Karpas-422 (cell line): ENCODE measurements around the gene FTCDNL1. TPM values are rescaled to one million over a fixed set of nuclear protein-coding genes. Genes with fewer than 3 reads are reported as not detected.

Source experiments
- DNase-seq: peaks from one replicate; pipeline ENCODE4 v3.0.0-alpha.2; 2015
- H2AFZ ChIP-seq: fragments of 200-600 bp; sonication (generic); 2 replicates; pipeline ENCODE4 v1.6.1; 2014; ENCODE audit warnings: antibody characterized with exemption, low read length, mixed read lengths
- H3K27ac ChIP-seq: fragments of 200-600 bp; sonication (generic); 2 replicates; pipeline ENCODE4 v1.5.1; 2014; ENCODE audit warnings: mild to moderate bottlenecking, low read length, moderate library complexity
- H3K27me3 ChIP-seq: fragments of 200-600 bp; sonication (generic); 2 replicates; pipeline ENCODE4 v1.6.1; 2014; ENCODE audit warnings: low read length, mixed read lengths
- H3K36me3 ChIP-seq: fragments of 200-600 bp; sonication (generic); 2 replicates; pipeline ENCODE4 v1.6.1; 2014; ENCODE audit warnings: low read length, mixed read lengths; ENCODE audit not compliant: insufficient read depth
- H3K4me1 ChIP-seq: fragments of 200-600 bp; sonication (generic); 2 replicates; pipeline ENCODE4 v1.6.1; 2014; ENCODE audit warnings: mild to moderate bottlenecking, low read length, mixed read lengths
- H3K4me2 ChIP-seq: fragments of 200-600 bp; sonication (generic); 2 replicates; pipeline ENCODE4 v1.6.1; 2014; ENCODE audit warnings: low read length, low read depth, mild to moderate bottlenecking; ENCODE audit not compliant: poor library complexity, severe bottlenecking
- H3K4me3 ChIP-seq: fragments of 200-600 bp; sonication (generic); 2 replicates; pipeline ENCODE4 v1.5.1; 2014; ENCODE audit warnings: mild to moderate bottlenecking, antibody characterized with exemption, low read length, mixed read lengths
- H3K79me2 ChIP-seq: fragments of 200-600 bp; sonication (generic); 2 replicates; pipeline ENCODE4 v1.6.1; 2014; ENCODE audit warnings: mild to moderate bottlenecking, low read length, mixed read lengths
- H3K9ac ChIP-seq: fragments of 200-600 bp; sonication (generic); 2 replicates; pipeline ENCODE4 v1.6.0; 2014; ENCODE audit warnings: low read length
- H3K9me2 ChIP-seq: fragments of 200-600 bp; sonication (generic), shearing (Covaris generic); replicated peaks from 2 replicates; pipeline ENCODE4 v1.6.0; 2014; ENCODE audit warnings: mild to moderate bottlenecking, low read length, moderate library complexity; ENCODE audit not compliant: insufficient read depth
- H3K9me3 ChIP-seq: fragments of 300-700, 200-600 bp; sonication (generic); 2 replicates; pipeline ENCODE4 v1.6.1; 2014; ENCODE audit warnings: low read length, mixed read lengths
- H4K20me1 ChIP-seq: fragments of 200-600 bp; sonication (generic); 2 replicates; pipeline ENCODE4 v1.6.1; 2014; ENCODE audit warnings: mild to moderate bottlenecking, antibody characterized with exemption, low read length, low read depth; ENCODE audit not compliant: insufficient read depth
- total RNA-seq: library from RNA; depleted of rRNA; stranded (reverse); fragments of >200 nt; shearing (Covaris generic); gene quantifications from 2 replicates; pipeline ENCODE4 v1.2.3, GENCODE V29; 2014; ENCODE audit warnings: low replicate concordance

The FTCDNL1 gene
- total RNA-seq, 1 experiment from 2014 or later: 1.9 TPM

DNA sequence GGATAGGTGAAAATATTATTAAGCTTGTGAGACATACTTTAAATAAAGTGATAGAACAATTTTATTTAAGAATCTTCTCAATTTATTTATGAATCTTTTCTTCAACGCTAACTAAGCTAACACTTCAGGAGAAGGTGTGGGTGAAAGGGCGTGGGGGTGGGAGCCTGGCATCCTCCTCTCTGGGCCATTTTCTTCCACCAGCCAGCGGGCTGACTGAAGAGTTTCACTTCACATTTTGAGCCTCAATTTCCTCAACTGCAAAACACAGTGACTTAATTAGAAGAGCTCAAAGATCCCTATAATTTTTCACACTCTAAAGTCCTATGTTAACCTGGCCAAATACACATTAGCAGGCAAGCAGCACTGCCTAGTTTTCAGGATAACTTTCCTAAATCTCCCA, 94.8 kb downstream of the FTCDNL1 start:
- no peak overlapping the region for H3K27ac ChIP-seq
- no peak overlapping the region for H3K9ac ChIP-seq
- no peaks in the 10 kb centered on the region for H4K20me1 ChIP-seq
- no peak for DNase-seq
- no peak overlapping the region for H3K4me3 ChIP-seq
- H3K4me2 ChIP-seq: no peak overlapping the region
- no peaks in the 10 kb centered on the region for H3K4me1 ChIP-seq
- H3K79me2 ChIP-seq: no peaks in the 10 kb centered on the region
- no peaks in the 10 kb centered on the region for H3K9me3 ChIP-seq
- H3K9me2 ChIP-seq: no peaks in the 10 kb centered on the region
- H3K36me3 ChIP-seq: no peaks in the 10 kb centered on the region
- H2AFZ ChIP-seq: no peak overlapping the region
- H3K27me3 ChIP-seq: no peaks in the 10 kb centered on the region

DNA sequence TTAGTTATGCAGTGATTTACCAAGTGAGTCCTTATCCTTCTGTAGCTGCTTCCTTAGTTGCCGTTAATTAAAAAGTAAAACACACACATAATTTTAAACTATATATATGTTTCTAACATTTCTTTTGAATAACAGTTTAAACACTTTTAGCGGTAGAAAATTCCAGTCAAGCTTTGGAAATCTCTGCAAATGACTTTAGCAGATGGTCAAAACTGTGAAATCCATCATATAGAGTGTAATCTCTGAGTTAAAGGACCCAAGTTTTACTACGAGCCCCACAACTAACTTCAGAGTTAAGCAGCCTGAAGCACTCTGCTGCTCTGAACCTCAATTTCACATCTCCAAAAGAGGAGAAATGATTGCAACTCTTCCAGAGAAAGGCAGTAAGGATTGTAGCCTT, 96.2 kb downstream of the FTCDNL1 start:
- H3K9ac ChIP-seq: no peak overlapping the region
- H4K20me1 ChIP-seq: no peaks in the 10 kb centered on the region
- no peak overlapping the region for H3K27ac ChIP-seq
- no peaks in the 10 kb centered on the region for H3K27me3 ChIP-seq
- H2AFZ ChIP-seq: no peak overlapping the region
- no peak for DNase-seq
- no peak overlapping the region for H3K4me3 ChIP-seq
- no peaks in the 10 kb centered on the region for H3K4me1 ChIP-seq
- H3K4me2 ChIP-seq: no peak overlapping the region
- no peaks in the 10 kb centered on the region for H3K36me3 ChIP-seq
- H3K9me2 ChIP-seq: no peaks in the 10 kb centered on the region
- H3K79me2 ChIP-seq: no peaks in the 10 kb centered on the region
- H3K9me3 ChIP-seq: no peaks in the 10 kb centered on the region

DNA sequence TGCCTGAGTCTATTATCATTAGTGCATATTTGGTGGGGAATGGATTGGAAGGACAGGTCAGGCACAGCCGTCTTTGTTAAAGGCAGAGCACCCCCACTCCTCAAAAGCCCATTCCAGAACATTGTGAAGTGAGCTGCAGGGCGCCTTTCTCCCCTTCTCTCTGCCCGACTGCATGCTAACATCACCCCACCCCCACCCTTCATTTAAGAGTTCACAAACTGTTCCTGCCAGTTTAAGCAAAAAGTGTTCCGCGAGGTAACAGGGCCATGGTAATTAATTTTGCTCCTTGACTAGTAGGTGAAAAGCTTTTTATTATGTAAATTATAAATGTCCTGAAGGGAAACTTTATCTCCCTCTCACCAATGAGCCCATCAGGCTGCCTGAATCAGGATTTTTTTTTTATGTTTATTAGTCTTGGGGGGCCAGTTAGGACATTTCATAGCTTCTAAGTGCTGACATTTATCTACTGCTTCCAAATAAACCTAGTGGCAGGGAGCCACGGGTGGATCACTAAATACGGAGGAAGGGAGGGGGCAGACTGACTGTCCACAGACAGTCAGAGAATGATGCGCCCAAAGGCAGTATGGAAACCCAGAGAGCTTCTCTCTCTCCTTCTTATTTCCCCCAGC, 99.4 kb downstream of the FTCDNL1 start:
- Histone ChIP-seq H3K9me2 (no peaks in the 10 kb centered on the region), H3K9ac (no peak overlapping the region), H3K79me2 (no peaks in the 10 kb centered on the region), H3K4me2 (no peak overlapping the region), H3K4me3 (no peak overlapping the region), H4K20me1 (no peaks in the 10 kb centered on the region), H2AFZ (no peak overlapping the region), H3K9me3 (no peaks in the 10 kb centered on the region), H3K4me1 (peaks cover 6% of the 10 kb centered on the region), H3K27me3 (no peaks in the 10 kb centered on the region), H3K27ac (no peak overlapping the region), H3K36me3 (no peaks in the 10 kb centered on the region)
- DNase-seq: no peak

DNA sequence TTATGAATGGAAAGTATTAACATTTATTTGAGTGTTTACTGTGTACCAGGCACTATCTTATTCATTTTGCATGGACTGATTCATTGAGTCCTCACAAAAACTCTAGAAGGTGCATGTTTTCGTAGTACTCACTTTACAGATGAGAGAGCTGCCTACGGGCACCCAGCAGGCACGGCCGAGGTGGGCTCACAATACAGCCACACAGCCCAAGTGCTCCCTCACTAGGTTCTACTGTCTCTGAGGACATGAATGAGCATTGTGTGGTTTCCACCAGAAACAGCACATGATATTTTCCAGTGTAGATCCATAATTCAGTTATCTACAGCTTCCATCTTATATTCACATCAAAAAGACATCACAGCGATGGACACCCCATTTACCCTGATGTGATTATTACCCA, 101.4 kb downstream of the FTCDNL1 start:
- no peaks in the 10 kb centered on the region for H4K20me1 ChIP-seq
- no peaks in the 10 kb centered on the region for H3K36me3 ChIP-seq
- H3K9me3 ChIP-seq: no peaks in the 10 kb centered on the region
- no peak overlapping the region for H2AFZ ChIP-seq
- H3K9me2 ChIP-seq: no peaks in the 10 kb centered on the region
- no peak overlapping the region for H3K4me2 ChIP-seq
- peaks cover 6% of the 10 kb centered on the region for H3K4me1 ChIP-seq
- H3K9ac ChIP-seq: no peak overlapping the region
- no peak for DNase-seq
- H3K27me3 ChIP-seq: no peaks in the 10 kb centered on the region
- no peaks in the 10 kb centered on the region for H3K79me2 ChIP-seq
- no peak overlapping the region for H3K27ac ChIP-seq
- no peak overlapping the region for H3K4me3 ChIP-seq

DNA sequence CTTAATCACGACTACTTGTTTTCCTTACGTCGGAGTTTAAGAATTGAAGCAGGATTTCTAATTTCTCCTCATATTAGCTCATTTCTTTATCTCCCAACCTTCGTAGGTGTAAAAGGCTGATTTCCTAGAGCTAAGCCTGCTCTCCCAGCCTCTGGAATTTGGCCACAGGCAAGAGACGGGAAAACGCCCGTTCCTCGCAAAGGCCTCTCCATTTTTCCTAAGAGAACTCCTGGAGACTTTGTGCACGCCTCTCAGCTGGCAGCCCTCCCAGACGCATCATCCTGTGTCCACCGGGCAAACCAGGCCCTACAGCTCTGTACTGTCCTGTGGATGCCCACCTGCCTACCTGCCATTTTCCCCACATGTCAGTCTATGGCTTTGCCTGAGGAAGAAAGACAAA, 106.3 kb downstream of the FTCDNL1 start:
- Histone ChIP-seq H3K36me3 (no peaks in the 10 kb centered on the region), H3K79me2 (no peaks in the 10 kb centered on the region), H3K9me2 (no peaks in the 10 kb centered on the region), H2AFZ (no peak overlapping the region), H3K9ac (no peak overlapping the region), H3K27me3 (no peaks in the 10 kb centered on the region), H3K4me3 (no peak overlapping the region), H3K4me1 (peaks cover 6% of the 10 kb centered on the region), H3K4me2 (no peak overlapping the region), H3K27ac (no peak overlapping the region), H4K20me1 (no peaks in the 10 kb centered on the region), H3K9me3 (no peaks in the 10 kb centered on the region)
- no peak for DNase-seq

DNA sequence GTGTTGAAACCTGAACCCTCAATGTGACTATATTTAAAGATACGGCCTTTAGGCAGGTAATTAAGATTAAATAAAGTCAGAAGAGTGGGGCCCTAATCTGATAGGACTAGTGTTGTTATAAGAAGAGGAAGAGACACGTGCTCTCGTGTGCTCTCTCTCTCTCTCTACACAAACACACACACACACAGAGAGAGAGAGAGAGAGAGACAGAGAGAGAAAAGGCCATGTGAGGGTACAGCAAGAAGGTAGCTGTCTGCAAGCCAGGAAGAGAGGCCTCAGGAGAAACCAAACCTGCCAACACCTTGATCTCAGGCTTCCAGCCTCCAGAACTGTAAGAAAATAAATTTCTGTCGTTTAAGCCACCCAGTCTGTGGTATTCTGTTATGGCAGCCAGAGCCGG, 106.7 kb downstream of the FTCDNL1 start:
- Histone ChIP-seq H3K9me3 (no peaks in the 10 kb centered on the region), H3K4me2 (no peak overlapping the region), H4K20me1 (no peaks in the 10 kb centered on the region), H2AFZ (no peak overlapping the region), H3K4me1 (peaks cover 6% of the 10 kb centered on the region), H3K4me3 (no peak overlapping the region), H3K36me3 (no peaks in the 10 kb centered on the region), H3K9me2 (no peaks in the 10 kb centered on the region), H3K27me3 (no peaks in the 10 kb centered on the region), H3K9ac (no peak overlapping the region), H3K27ac (no peak overlapping the region), H3K79me2 (no peaks in the 10 kb centered on the region)
- no peak for DNase-seq

DNA sequence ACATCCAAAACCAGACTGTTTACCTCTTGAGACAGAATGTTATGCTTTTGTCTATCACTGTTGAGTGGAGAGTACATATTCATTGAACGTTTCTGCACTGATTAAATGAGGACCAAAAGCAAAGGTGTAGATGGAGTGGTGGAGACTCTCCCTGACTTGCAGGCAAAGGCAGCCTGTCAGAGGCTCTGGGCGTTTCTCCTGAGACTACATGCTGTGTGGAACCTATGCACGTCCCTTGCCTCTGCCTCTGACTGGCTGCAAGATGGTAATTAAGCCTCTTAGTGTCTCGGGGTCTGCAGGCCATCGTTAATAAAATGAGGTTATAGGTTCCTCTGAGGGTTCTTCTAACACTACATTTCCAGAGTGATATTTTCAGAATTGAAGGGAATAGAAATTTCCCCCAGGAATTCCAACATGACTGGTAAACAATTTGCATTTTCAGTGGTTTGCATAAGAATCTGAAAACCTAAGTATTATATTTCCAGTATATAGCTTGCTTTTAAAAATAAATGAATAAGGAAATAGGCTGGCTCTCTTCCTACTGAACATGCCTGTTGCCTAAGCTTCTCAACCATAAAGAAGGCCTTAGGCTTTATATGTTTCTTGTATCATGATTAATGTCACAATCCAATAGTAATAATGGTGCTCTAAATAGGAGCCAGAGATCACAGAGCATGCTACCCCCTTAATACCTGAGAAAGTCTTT, 107.4 kb downstream of the FTCDNL1 start:
- Histone ChIP-seq H3K36me3 (no peaks in the 10 kb centered on the region), H3K9me3 (no peaks in the 10 kb centered on the region), H3K27me3 (no peaks in the 10 kb centered on the region), H3K9ac (no peak overlapping the region), H3K9me2 (no peaks in the 10 kb centered on the region), H2AFZ (no peak overlapping the region), H4K20me1 (no peaks in the 10 kb centered on the region), H3K27ac (no peak overlapping the region), H3K4me3 (no peak overlapping the region), H3K4me1 (peaks cover 6% of the 10 kb centered on the region), H3K79me2 (no peaks in the 10 kb centered on the region), H3K4me2 (no peak overlapping the region)
- no peak for DNase-seq

DNA sequence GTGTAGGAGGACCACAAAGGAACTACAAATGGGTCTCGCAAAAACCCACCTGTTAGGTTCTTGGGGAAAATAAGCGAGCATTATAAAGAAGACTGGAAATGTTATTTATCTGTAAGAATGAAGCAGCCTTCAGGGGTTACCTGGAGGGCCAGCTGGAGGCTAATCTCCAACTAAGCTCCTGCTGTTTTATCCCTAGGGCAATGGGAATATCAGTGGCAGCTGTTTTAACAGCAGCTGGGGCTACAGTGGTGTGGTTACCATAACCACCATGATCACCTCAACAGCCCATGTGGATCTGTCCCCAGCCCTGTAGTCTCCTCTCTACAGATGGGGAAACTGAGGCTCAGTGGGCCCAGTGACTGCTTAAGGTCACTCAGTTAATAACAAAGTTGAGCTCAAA, 108.1 kb downstream of the FTCDNL1 start:
- DNase-seq: no peak
- H3K36me3 ChIP-seq: no peaks in the 10 kb centered on the region
- no peaks in the 10 kb centered on the region for H3K79me2 ChIP-seq
- no peak overlapping the region for H3K9ac ChIP-seq
- no peaks in the 10 kb centered on the region for H3K9me2 ChIP-seq
- no peak overlapping the region for H2AFZ ChIP-seq
- no peak overlapping the region for H3K4me3 ChIP-seq
- no peak overlapping the region for H3K27ac ChIP-seq
- H3K27me3 ChIP-seq: no peaks in the 10 kb centered on the region
- H3K4me1 ChIP-seq: peaks cover 4% of the 10 kb centered on the region
- no peaks in the 10 kb centered on the region for H3K9me3 ChIP-seq
- no peaks in the 10 kb centered on the region for H4K20me1 ChIP-seq
- H3K4me2 ChIP-seq: no peak overlapping the region
